ENCODE measurements around the gene GLIS1. TPM values are rescaled to one million over a fixed set of nuclear protein-coding genes. Genes with fewer than 3 reads are reported as not detected.

Gene GLIS1
- total RNA-seq, 1 experiment from 2014 or later, result 0.28 TPM

DNA sequence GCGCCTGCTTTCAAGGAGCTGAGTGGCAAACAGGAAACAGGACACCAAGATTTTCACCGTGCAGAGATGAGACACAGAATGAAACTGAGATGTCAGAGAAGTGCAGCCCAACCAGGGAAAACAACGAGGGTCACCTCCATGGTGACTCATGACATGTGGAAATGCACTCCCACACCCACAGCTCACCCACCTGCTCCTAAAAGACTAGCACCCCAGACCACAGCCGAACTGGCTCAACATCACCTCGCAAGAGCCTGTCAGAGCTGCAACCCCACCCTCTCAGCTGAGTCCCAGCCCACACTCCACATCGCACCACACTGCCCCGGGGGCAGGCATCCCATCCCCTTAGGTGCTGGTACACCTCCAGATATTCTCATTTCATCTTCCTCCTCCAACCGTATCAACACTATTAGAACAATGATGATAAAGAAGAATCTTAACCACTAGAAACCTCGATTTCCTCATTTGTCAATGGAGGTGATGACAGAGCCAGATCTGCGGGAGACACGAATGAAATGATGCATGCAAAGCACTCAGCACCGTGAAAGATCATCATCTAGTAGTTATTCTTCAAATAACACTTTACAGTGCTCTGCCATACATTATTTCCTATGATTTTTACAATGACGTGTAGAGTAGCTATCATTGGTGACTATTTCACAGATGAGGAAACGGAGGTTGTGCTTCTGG is 176.5 kb downstream of the GLIS1 start:
- Histone ChIP-seq H2BK5ac (ENCODE audit: insufficient read length, low read length) (no peak overlapping the region), H2AFZ (ENCODE audit: low read length) (no peak overlapping the region), H3K79me2 (ENCODE audit: insufficient read depth, low read length) (no peaks in the 10 kb centered on the region), H3K4me2 (ENCODE audit: insufficient read depth, insufficient read length, low read length) (no peak overlapping the region), H3K23me2 (ENCODE audit: insufficient read length, low read depth, low read length, poor library complexity, severe bottlenecking) (no peaks in the 10 kb centered on the region), H3K9ac (ENCODE audit: extremely low read depth, insufficient read length, low read length) (no peak overlapping the region), H2BK120ac (ENCODE audit: low read depth, low read length, poor library complexity, severe bottlenecking) (no peak overlapping the region), H3K27ac (ENCODE audit: insufficient read length, low read depth, low read length) (no peak overlapping the region), H4K20me1 (ENCODE audit: control insufficient read depth, insufficient read depth, insufficient read length) (no peaks in the 10 kb centered on the region), H3K23ac (ENCODE audit: insufficient read length, low read depth, low read length) (no peak overlapping the region), H2BK20ac (ENCODE audit: low read depth, low read length, poor library complexity, severe bottlenecking) (no peak overlapping the region), H3K18ac (ENCODE audit: insufficient read length, low read depth, low read length) (no peak overlapping the region), H4K8ac (replicated peaks; ENCODE audit: insufficient read length, low read depth, low read length) (no peak overlapping the region), H3K27me3 (ENCODE audit: insufficient read depth, low read length) (no peaks in the 10 kb centered on the region; the same call in 1 of the 2 replicates), H2BK12ac (ENCODE audit: insufficient read length, low read depth, low read length) (no peak overlapping the region), H2BK15ac (ENCODE audit: low read depth, low read length) (no peak overlapping the region), H3T11ph (ENCODE audit: low read length) (no peak overlapping the region), H4K91ac (ENCODE audit: insufficient read length, low read depth, low read length) (no peak overlapping the region), H3K14ac (ENCODE audit: insufficient read depth, low read length) (no peak overlapping the region), H3K4ac (ENCODE audit: low read depth, low read length) (no peak overlapping the region), H3K9me3 (ENCODE audit: control insufficient read depth, low read depth, low read length) (peaks cover 2% of the 10 kb centered on the region), H3K56ac (ENCODE audit: insufficient read length, low read depth, low read length) (no peak overlapping the region), H4K5ac (ENCODE audit: insufficient read length, low read depth, low read length) (no peak overlapping the region), H2AK5ac (ENCODE audit: insufficient read length, low read length) (no peak overlapping the region), H3K4me1 (ENCODE audit: insufficient read depth, low read length) (no peaks in the 10 kb centered on the region), H3K79me1 (ENCODE audit: insufficient read depth, low read depth, low read length, poor library complexity, severe bottlenecking) (no peaks in the 10 kb centered on the region)
- peaks cover 15 to 20% of the 10 kb centered on the region in 2 experiments for H3K4me1 Mint-ChIP-seq
- H3K27me3 Mint-ChIP-seq (ENCODE audit: low read depth), result peaks cover 38% of the 10 kb centered on the region
- no CpG with 5 or more reads among the region's 14 CpGs for WGBS (ENCODE audit: extremely low coverage, insufficient read length, low lambda C conversion rate)
- peaks cover 4 to 9% (median 4%) of the 10 kb centered on the region in 3 experiments; a peak in 6 of 7 replicates for H3K36me3 Mint-ChIP-seq (ENCODE audit: insufficient read depth in 1 of 3, low read depth in 3 of 3)
- TF ChIP-seq, protein P1, sequence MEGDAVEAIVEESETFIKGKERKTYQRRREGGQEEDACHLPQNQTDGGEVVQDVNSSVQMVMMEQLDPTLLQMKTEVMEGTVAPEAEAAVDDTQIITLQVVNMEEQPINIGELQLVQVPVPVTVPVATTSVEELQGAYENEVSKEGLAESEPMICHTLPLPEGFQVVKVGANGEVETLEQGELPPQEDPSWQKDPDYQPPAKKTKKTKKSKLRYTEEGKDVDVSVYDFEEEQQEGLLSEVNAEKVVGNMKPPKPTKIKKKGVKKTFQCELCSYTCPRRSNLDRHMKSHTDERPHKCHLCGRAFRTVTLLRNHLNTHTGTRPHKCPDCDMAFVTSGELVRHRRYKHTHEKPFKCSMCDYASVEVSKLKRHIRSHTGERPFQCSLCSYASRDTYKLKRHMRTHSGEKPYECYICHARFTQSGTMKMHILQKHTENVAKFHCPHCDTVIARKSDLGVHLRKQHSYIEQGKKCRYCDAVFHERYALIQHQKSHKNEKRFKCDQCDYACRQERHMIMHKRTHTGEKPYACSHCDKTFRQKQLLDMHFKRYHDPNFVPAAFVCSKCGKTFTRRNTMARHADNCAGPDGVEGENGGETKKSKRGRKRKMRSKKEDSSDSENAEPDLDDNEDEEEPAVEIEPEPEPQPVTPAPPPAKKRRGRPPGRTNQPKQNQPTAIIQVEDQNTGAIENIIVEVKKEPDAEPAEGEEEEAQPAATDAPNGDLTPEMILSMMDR (conservative IDR thresholded peaks at IDR 0.05), result no peak
- no peak for DNase-seq
- peaks cover 7 to 8% of the 10 kb centered on the region in 2 experiments for H3K9me3 Mint-ChIP-seq
- no peak overlapping the region for H3K27ac Mint-ChIP-seq
- no peak overlapping the region for H3K4me3 Mint-ChIP-seq
